ENCODE results near the gene KIAA1217.
A peak's percentile ranks its signal among the peaks of the same experiment; 100 is the strongest.

KIAA1217 gene

DNA sequence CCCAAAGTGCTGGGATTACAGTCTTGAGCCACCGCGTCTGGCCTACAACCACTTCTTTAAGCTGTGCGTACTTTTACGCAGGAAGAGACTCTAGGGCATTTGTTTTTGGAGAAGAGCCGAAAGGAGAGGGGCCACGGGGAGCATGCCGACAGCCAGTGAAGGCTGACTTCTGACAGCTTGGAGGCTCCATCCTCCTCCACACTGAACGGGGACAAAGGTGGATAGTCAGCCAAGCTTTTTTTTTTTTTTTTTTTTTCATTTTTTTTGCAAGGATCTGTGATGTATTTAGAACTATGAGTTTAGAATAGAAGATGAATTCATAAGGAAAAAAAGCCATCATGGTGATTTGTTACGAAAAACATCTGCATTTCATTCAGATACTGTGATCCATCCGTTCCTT is 293.1 kb downstream of the KIAA1217 start:
- no peak for TF ChIP-seq POLR2AphosphoS5 (IDR thresholded peaks at IDR 0.05; ENCODE audit: low read depth, low read length)
- no peak for TF ChIP-seq PAX5 (IDR thresholded peaks at IDR 0.05; ENCODE audit: insufficient read depth, low read length, severe bottlenecking)
- no peak for TF ChIP-seq TAF1 (IDR thresholded peaks at IDR 0.05; ENCODE audit: low read depth, low read length)
- no peak for TF ChIP-seq POU2F2 (IDR thresholded peaks at IDR 0.05; ENCODE audit: low read depth, low read length)
- no peak for TF ChIP-seq SPI1 (IDR thresholded peaks at IDR 0.05; ENCODE audit: low read depth, low read length)
- no peak for TF ChIP-seq POLR2A (IDR thresholded peaks at IDR 0.05; ENCODE audit: low read depth, low read length)
- no peak for DNase-seq (ENCODE audit: insufficient read length, low spot score)
- FAIRE-seq, result no peak

DNA sequence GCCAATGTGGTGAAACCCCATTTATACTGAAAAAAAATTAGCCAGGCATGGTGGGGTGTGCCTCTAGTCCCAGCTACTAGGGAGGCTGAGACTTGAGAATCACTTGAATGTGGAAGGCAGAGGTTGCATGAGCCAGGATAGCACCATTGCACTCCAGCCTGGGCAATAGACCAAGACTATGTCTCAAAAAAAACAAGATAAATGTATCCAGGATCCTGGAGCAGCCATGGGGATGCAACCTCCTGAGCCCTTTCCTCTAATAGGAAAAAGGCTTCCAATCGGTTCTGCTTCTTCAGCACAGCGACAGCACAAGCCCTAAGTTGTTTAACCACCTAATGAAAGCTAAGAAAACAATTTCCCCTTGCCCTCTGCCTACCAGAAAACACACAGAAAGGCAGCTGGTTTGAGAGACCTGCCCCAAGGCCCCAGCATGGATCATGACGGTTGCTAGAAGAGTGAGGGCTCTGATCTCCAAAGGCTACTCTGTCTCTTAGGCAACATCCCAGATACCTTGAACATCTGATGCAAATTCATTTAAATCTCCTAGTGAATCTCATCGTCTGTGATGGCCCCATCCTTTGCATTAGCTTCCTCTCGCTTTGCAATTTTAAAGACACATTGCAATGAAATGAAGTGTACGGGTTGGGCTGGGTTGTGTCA is 294.0 kb downstream of the KIAA1217 start:
- DNase-seq (ENCODE audit: insufficient read length, low spot score) (no peak), FAIRE-seq (no peak)
- TF ChIP-seq POLR2AphosphoS5 (IDR thresholded peaks at IDR 0.05; ENCODE audit: low read depth, low read length), result no peak
- no peak for TF ChIP-seq POU2F2 (IDR thresholded peaks at IDR 0.05; ENCODE audit: low read depth, low read length)
- TF ChIP-seq TAF1 (IDR thresholded peaks at IDR 0.05; ENCODE audit: low read depth, low read length), result no peak
- TF ChIP-seq POLR2A (IDR thresholded peaks at IDR 0.05; ENCODE audit: low read depth, low read length), result no peak
- TF ChIP-seq PAX5 (IDR thresholded peaks at IDR 0.05; ENCODE audit: insufficient read depth, low read length, severe bottlenecking), result no peak
- no peak for TF ChIP-seq SPI1 (IDR thresholded peaks at IDR 0.05; ENCODE audit: low read depth, low read length)

DNA sequence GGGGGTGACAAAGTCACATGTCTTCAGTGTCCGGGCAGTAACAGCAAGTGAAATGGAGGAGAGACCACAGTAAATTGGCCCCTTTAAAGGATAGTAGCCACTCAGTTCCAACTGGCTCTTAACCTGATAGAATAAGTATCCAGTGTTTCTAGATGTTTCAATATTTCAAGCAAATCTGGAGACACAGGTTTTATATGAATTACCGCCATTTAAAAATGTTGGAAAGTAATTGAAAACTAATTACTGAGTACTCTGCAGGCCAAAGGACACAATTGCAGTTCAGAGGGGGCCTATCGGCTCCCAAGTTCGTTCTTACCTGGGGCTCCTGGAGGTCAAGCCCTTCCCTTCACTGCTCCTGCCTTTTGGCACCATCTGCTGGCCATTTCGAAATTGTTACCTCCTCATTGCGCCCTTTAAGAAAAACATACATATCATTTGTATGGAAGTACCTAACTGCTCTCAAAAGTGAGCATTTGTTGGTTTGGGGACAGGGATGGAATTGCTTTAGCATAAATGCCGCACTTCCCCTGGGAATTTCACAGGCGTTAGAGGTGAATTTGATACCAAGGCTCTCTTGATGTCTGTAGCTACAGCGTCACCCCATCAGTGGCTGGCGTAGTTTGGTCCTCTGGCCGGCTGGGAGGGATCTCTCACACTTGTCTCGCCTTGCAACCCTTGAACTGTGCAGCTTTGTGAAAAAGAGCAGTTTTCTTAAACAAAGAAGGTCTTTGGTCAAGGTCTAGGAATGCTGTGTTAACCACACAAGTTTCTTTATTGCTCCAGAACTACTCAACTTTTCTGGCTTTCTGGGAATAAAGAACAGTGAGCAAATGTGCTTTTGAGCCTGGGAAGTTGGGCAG is 294.8 kb downstream of the KIAA1217 start:
- FAIRE-seq (peak; percentile 83), DNase-seq (ENCODE audit: insufficient read length, low spot score) (peak; percentile 24)
- TF ChIP-seq POU2F2 (IDR thresholded peaks at IDR 0.05; ENCODE audit: low read depth, low read length) (no peak), POLR2AphosphoS5 (IDR thresholded peaks at IDR 0.05; ENCODE audit: low read depth, low read length) (no peak), TAF1 (IDR thresholded peaks at IDR 0.05; ENCODE audit: low read depth, low read length) (no peak), POLR2A (IDR thresholded peaks at IDR 0.05; ENCODE audit: low read depth, low read length) (no peak), PAX5 (IDR thresholded peaks at IDR 0.05; ENCODE audit: insufficient read depth, low read length, severe bottlenecking) (no peak), SPI1 (IDR thresholded peaks at IDR 0.05; ENCODE audit: low read depth, low read length) (no peak)

DNA sequence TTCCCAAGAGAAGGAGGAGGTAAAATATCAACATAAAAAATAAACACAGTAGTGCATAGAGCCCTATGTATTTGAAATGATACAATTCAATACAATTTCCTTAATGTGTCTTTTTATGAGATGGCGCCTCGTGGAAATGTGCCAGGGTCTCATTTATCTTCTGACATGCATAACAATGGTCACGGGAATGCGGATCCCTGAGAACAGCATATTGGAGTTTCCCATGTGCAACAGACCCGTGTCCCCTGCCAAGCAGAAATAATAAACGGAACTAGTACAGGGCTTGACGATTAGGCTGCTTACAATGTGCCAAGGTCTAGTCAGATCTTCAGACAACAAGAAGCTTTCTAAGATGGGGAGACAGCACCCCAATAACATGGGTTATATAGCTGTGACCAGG is 296.8 kb downstream of the KIAA1217 start:
- DNase-seq (ENCODE audit: insufficient read length, low spot score), result no peak
- no peak for TF ChIP-seq TAF1 (IDR thresholded peaks at IDR 0.05; ENCODE audit: low read depth, low read length)
- TF ChIP-seq POLR2AphosphoS5 (IDR thresholded peaks at IDR 0.05; ENCODE audit: low read depth, low read length), result no peak
- no peak for TF ChIP-seq POU2F2 (IDR thresholded peaks at IDR 0.05; ENCODE audit: low read depth, low read length)
- TF ChIP-seq SPI1 (IDR thresholded peaks at IDR 0.05; ENCODE audit: low read depth, low read length), result no peak
- TF ChIP-seq POLR2A (IDR thresholded peaks at IDR 0.05; ENCODE audit: low read depth, low read length), result no peak
- no peak for TF ChIP-seq PAX5 (IDR thresholded peaks at IDR 0.05; ENCODE audit: insufficient read depth, low read length, severe bottlenecking)
- FAIRE-seq, result no peak

DNA sequence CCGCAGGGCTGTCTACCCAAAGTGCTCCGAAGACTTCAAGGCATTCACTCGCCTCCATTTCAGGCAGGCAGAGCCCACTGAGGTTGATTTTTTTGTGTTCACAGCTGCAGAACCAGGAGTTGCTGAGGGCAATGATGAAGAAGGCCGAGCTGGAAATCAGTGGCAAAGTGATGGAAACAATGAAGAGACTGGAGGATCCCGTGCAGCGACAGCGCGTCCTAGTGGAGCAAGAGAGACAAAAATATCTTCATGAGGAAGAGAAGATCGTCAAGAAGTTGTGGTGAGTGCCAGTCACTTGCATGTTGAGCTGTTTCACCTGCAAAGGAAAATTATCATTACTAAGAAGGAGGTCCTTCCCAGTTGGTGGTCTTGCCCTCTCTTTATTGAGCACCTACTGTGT is 304.2 kb downstream of the KIAA1217 start:
- no peak for DNase-seq (ENCODE audit: insufficient read length, low spot score)
- TF ChIP-seq PAX5 (IDR thresholded peaks at IDR 0.05; ENCODE audit: insufficient read depth, low read length, severe bottlenecking) (no peak), TAF1 (IDR thresholded peaks at IDR 0.05; ENCODE audit: low read depth, low read length) (no peak), SPI1 (IDR thresholded peaks at IDR 0.05; ENCODE audit: low read depth, low read length) (no peak), POU2F2 (IDR thresholded peaks at IDR 0.05; ENCODE audit: low read depth, low read length) (no peak), POLR2A (IDR thresholded peaks at IDR 0.05; ENCODE audit: low read depth, low read length) (no peak), POLR2AphosphoS5 (IDR thresholded peaks at IDR 0.05; ENCODE audit: low read depth, low read length) (no peak)
- FAIRE-seq, result no peak

DNA sequence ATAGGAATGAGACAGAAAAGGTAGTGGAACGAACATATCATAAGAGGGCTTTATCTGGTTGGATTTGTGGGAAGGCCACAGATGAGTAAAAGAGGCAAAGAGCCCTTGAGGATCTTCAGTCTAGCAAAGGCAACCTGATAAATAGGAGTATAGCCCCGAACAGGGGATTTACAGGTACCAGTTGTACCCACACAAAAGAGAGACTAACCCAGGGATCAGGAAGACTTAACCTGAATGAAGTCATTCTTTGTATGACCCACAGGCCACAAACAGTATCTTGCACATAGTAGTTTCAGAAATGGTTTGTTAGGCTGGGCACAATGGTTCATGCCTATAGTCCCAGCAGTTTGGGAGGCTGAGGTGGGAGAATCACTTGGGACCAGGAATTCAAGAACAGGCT is 306.5 kb downstream of the KIAA1217 start:
- FAIRE-seq (no peak), DNase-seq (ENCODE audit: insufficient read length, low spot score) (no peak)
- TF ChIP-seq SPI1 (IDR thresholded peaks at IDR 0.05; ENCODE audit: low read depth, low read length), result no peak
- no peak for TF ChIP-seq POLR2A (IDR thresholded peaks at IDR 0.05; ENCODE audit: low read depth, low read length)
- TF ChIP-seq POU2F2 (IDR thresholded peaks at IDR 0.05; ENCODE audit: low read depth, low read length), result no peak
- TF ChIP-seq PAX5 (IDR thresholded peaks at IDR 0.05; ENCODE audit: insufficient read depth, low read length, severe bottlenecking), result no peak
- no peak for TF ChIP-seq POLR2AphosphoS5 (IDR thresholded peaks at IDR 0.05; ENCODE audit: low read depth, low read length)
- TF ChIP-seq TAF1 (IDR thresholded peaks at IDR 0.05; ENCODE audit: low read depth, low read length), result no peak

DNA sequence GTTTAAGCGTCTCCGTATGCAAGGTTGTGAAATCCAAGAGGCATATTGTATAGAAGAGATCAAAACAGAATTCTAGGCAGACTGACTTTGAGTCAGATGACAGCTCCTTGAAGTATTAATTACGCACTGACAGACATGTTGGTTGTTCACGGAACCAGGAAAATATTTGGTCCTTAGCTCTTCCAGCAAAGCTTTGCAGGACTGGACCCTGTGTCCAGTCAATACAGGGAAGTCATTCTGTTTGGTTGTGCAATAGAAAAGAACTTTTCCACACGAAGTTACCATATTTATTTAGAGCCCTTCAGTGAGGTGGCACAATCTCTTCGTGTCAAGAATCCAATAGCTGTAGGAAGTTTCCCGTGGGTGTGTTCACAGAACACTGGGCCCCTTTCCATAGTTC is 309.5 kb downstream of the KIAA1217 start:
- FAIRE-seq, result no peak

DNA sequence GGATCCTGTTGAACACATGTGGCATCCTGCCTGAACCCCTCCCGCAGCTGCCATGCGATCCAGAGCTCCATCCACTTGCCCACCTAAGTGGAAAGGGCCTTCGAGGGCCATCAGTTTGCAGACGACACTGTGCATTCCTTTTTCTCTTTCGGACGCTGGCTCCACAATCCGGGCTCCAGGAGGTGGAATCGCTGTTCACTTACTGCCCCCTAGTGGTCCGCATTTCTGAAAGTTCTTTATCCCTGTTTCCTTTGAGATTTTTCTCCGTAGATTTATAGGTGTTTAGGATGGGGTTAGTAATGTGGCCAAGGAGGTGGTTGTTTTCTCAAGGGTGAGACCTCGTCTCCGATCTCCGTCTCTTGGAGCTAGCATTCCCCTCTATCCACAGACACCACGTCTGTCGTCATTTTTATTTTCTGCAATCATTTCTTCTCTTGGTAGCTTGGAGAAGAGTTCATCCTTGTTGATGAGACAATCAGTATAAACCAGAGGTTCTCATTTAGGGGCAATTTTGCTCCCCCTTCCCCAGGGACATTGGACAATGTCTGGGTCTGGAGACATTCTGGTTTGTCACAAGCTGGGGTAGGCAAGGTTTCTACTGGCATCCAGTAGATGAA is 310.2 kb downstream of the KIAA1217 start:
- FAIRE-seq, result no peak
- peak; percentile 23 for DNase-seq (ENCODE audit: insufficient read length, low spot score)
- TF ChIP-seq TAF1 (IDR thresholded peaks at IDR 0.05; ENCODE audit: low read depth, low read length) (no peak), POU2F2 (IDR thresholded peaks at IDR 0.05; ENCODE audit: low read depth, low read length) (no peak), SPI1 (IDR thresholded peaks at IDR 0.05; ENCODE audit: low read depth, low read length) (no peak), PAX5 (IDR thresholded peaks at IDR 0.05; ENCODE audit: insufficient read depth, low read length, severe bottlenecking) (no peak), POLR2A (IDR thresholded peaks at IDR 0.05; ENCODE audit: low read depth, low read length) (no peak), POLR2AphosphoS5 (IDR thresholded peaks at IDR 0.05; ENCODE audit: low read depth, low read length) (no peak)

More for the DNA sequence above, 309.5 kb downstream of the KIAA1217 start:
- DNase-seq (ENCODE audit: insufficient read length, low spot score), result no peak
- TF ChIP-seq POLR2AphosphoS5 (IDR thresholded peaks at IDR 0.05; ENCODE audit: low read depth, low read length), result no peak
- no peak for TF ChIP-seq POLR2A (IDR thresholded peaks at IDR 0.05; ENCODE audit: low read depth, low read length)
- TF ChIP-seq POU2F2 (IDR thresholded peaks at IDR 0.05; ENCODE audit: low read depth, low read length), result no peak
- TF ChIP-seq TAF1 (IDR thresholded peaks at IDR 0.05; ENCODE audit: low read depth, low read length), result no peak
- no peak for TF ChIP-seq PAX5 (IDR thresholded peaks at IDR 0.05; ENCODE audit: insufficient read depth, low read length, severe bottlenecking)
- no peak for TF ChIP-seq SPI1 (IDR thresholded peaks at IDR 0.05; ENCODE audit: low read depth, low read length)

DNA sequence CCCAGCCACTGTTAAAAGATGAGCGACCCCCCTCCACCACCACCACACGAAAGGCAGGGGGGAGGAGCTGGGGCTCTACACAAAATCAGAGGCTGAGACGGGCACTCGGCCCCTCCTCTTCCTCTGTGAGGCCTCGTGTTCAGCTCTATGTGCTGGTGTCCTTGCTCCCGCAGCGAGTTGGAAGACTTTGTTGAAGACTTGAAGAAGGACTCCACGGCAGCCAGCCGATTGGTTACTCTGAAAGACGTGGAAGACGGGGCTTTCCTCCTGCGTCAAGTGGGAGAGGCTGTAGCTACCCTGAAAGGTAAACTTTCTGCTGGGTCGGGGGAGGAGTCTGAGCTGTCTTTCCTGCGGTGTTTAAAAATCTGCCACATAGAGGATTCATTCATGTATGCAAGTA is 311.0 kb downstream of the KIAA1217 start:
- FAIRE-seq (no peak), DNase-seq (ENCODE audit: insufficient read length, low spot score) (no peak)
- TF ChIP-seq POU2F2 (IDR thresholded peaks at IDR 0.05; ENCODE audit: low read depth, low read length), result no peak
- no peak for TF ChIP-seq PAX5 (IDR thresholded peaks at IDR 0.05; ENCODE audit: insufficient read depth, low read length, severe bottlenecking)
- no peak for TF ChIP-seq TAF1 (IDR thresholded peaks at IDR 0.05; ENCODE audit: low read depth, low read length)
- no peak for TF ChIP-seq SPI1 (IDR thresholded peaks at IDR 0.05; ENCODE audit: low read depth, low read length)
- TF ChIP-seq POLR2A (IDR thresholded peaks at IDR 0.05; ENCODE audit: low read depth, low read length), result no peak
- no peak for TF ChIP-seq POLR2AphosphoS5 (IDR thresholded peaks at IDR 0.05; ENCODE audit: low read depth, low read length)

Measured in GM12891 (cell line).